Neural cell (in vitro differentiated cells): ENCODE measurements around the gene LDLRAD4.

Source experiments
- EP300 ChIP-seq: fragments of 450-650 bp; conservative IDR thresholded peaks from 2 replicates; pipeline ENCODE4 v1.6.1; 2014; ENCODE audit warnings: antibody characterized with exemption, mild to moderate bottlenecking, moderate library complexity; ENCODE audit not compliant: poor library complexity, severe bottlenecking
- EZH2 ChIP-seq: fragments of 200-600, 300-800 bp; shearing (Covaris generic), sonication (generic); IDR thresholded peaks from 2 replicates; pipeline ENCODE4 v1.6.1; 2014; ENCODE audit warnings: antibody characterized with exemption, low read length, borderline replicate concordance, mild to moderate bottlenecking; ENCODE audit not compliant: insufficient read depth, poor library complexity, severe bottlenecking
- POLR2AphosphoS5 ChIP-seq: IDR thresholded peaks from 2 replicates; pipeline ENCODE4 v1.6.1; 2012
- REST ChIP-seq: IDR thresholded peaks from 2 replicates; pipeline ENCODE4 v1.6.1; 2012; ENCODE audit warnings: borderline replicate concordance
- SMC3 ChIP-seq: fragments of 450-650 bp; conservative IDR thresholded peaks from 2 replicates; pipeline ENCODE4 v1.6.1; 2014; ENCODE audit warnings: antibody characterized with exemption, mild to moderate bottlenecking, moderate library complexity; ENCODE audit not compliant: poor library complexity
- TAF1 ChIP-seq: IDR thresholded peaks from 2 replicates; pipeline ENCODE4 v1.6.1; 2012; ENCODE audit warnings: low read depth
- TF ChIP-seq, protein P1 (sequence below): fragments of 450-650 bp; IDR thresholded peaks from 2 replicates; pipeline ENCODE4 v1.5.1; 2014; ENCODE audit warnings: antibody characterized with exemption, mild to moderate bottlenecking, moderate library complexity; ENCODE audit not compliant: poor library complexity, severe bottlenecking

- TF ChIP-seq EZH2 (no peak), EP300 (no peak), TAF1 (no peak), SMC3 (no peak), REST (no peak), POLR2AphosphoS5 (no peak)
- TF ChIP-seq, protein P1, sequence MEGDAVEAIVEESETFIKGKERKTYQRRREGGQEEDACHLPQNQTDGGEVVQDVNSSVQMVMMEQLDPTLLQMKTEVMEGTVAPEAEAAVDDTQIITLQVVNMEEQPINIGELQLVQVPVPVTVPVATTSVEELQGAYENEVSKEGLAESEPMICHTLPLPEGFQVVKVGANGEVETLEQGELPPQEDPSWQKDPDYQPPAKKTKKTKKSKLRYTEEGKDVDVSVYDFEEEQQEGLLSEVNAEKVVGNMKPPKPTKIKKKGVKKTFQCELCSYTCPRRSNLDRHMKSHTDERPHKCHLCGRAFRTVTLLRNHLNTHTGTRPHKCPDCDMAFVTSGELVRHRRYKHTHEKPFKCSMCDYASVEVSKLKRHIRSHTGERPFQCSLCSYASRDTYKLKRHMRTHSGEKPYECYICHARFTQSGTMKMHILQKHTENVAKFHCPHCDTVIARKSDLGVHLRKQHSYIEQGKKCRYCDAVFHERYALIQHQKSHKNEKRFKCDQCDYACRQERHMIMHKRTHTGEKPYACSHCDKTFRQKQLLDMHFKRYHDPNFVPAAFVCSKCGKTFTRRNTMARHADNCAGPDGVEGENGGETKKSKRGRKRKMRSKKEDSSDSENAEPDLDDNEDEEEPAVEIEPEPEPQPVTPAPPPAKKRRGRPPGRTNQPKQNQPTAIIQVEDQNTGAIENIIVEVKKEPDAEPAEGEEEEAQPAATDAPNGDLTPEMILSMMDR, result no peak
These were observed 10.6 kb downstream of the LDLRAD4 start for GRCh38 chr18:13229001-13229671.
